Liver (tissue), 9 donors: Measurements from ENCODE around the gene SPRYD3. TPM values are rescaled to one million over a fixed set of nuclear protein-coding genes. Genes with fewer than 3 reads are reported as not detected.

Experiments
- DNase-seq: peaks from one replicate; pipeline ENCODE4 v3.0.0-alpha.2; 2017; ENCODE audit warnings: low spot score
- H3K27ac ChIP-seq, 2 donors: one replicate each; pipeline ENCODE4 v1.7.0; 2013; ENCODE audit warnings: inconsistent platforms in 2 of 2, low read length in 2 of 2, control low read depth in 1 of 2, low read depth in 1 of 2, mild to moderate bottlenecking in 1 of 2
- H3K27me3 ChIP-seq, 4 donors: one replicate each; pipeline versions ENCODE4 v1.6.1 to v1.7.0; 2013; ENCODE audit warnings: low read length in 3 of 4, inconsistent platforms in 1 of 4, mild to moderate bottlenecking in 1 of 4, moderate library complexity in 1 of 4; ENCODE audit not compliant: control insufficient read depth in 4 of 4, insufficient read depth in 4 of 4
- H3K36me3 ChIP-seq, 4 donors: one replicate each; pipeline versions ENCODE4 v1.6.1 to v1.7.0; 2013; ENCODE audit warnings: low read length in 3 of 4, mild to moderate bottlenecking in 3 of 4, low read depth in 1 of 4, moderate library complexity in 1 of 4; ENCODE audit not compliant: control insufficient read depth in 4 of 4, insufficient read depth in 3 of 4
- H3K4me1 ChIP-seq, 4 donors: one replicate each; pipeline versions ENCODE4 v1.6.1 to v1.7.0; 2013; ENCODE audit warnings: low read length in 3 of 4, mild to moderate bottlenecking in 3 of 4, moderate library complexity in 1 of 4; ENCODE audit not compliant: control insufficient read depth in 4 of 4, insufficient read depth in 4 of 4
- H3K4me3 ChIP-seq, 3 donors: one replicate each; pipeline versions ENCODE4 v1.6.1 to v1.7.0; 2013; ENCODE audit warnings: low read length in 3 of 3, control low read depth in 1 of 3, low read depth in 1 of 3, mild to moderate bottlenecking in 1 of 3
- H3K9ac ChIP-seq, 2 donors: one replicate each; pipeline ENCODE4 v1.7.0; 2013; ENCODE audit warnings: low read length in 2 of 2, mild to moderate bottlenecking in 2 of 2, moderate library complexity in 2 of 2, control low read depth in 1 of 2, low read depth in 1 of 2
- H3K9me3 ChIP-seq, 4 donors: one replicate each; pipeline versions ENCODE4 v1.6.1 to v1.7.0; 2013; ENCODE audit warnings: low read length in 3 of 4; ENCODE audit not compliant: control insufficient read depth in 4 of 4
- ATF3 ChIP-seq: IDR thresholded peaks from 2 replicates; pipeline ENCODE4 v1.6.1; 2016; ENCODE audit warnings: antibody characterized with exemption
- EGR1 ChIP-seq, 2 donors: IDR thresholded peaks; 2 replicates each; pipeline ENCODE4 v1.6.1; 2016 to 2018; ENCODE audit warnings: antibody characterized with exemption in 2 of 2, low read depth in 2 of 2
- FOXA1 ChIP-seq: IDR thresholded peaks from 2 replicates; pipeline ENCODE4 v1.6.1; 2016; ENCODE audit warnings: antibody characterized with exemption
- FOXA2 ChIP-seq: IDR thresholded peaks from 2 replicates; pipeline ENCODE4 v1.6.1; 2016; ENCODE audit warnings: antibody characterized with exemption
- GABPA ChIP-seq, 2 donors: IDR thresholded peaks in 1 of 2; conservative IDR thresholded peaks in 1 of 2; 2 replicates each; pipeline ENCODE4 v1.6.1; 2016; ENCODE audit warnings: antibody characterized with exemption in 2 of 2, mild to moderate bottlenecking in 1 of 2, moderate library complexity in 1 of 2
- HNF4A ChIP-seq, 2 donors: conservative IDR thresholded peaks; 2 replicates each; pipeline ENCODE4 v1.6.1; 2016; ENCODE audit warnings: antibody characterized with exemption in 2 of 2, mild to moderate bottlenecking in 2 of 2
- HNF4G ChIP-seq: IDR thresholded peaks from 2 replicates; pipeline ENCODE4 v1.6.1; 2016; ENCODE audit warnings: antibody characterized with exemption
- JUND ChIP-seq, 2 donors: IDR thresholded peaks; 2 replicates each; pipeline ENCODE4 v1.6.1; 2016; ENCODE audit warnings: antibody characterized with exemption in 2 of 2
- MAX ChIP-seq: IDR thresholded peaks from 2 replicates; pipeline ENCODE4 v1.6.1; 2016; ENCODE audit warnings: antibody characterized with exemption
- NR2F2 ChIP-seq: IDR thresholded peaks from 2 replicates; pipeline ENCODE4 v1.6.1; 2016; ENCODE audit warnings: antibody characterized with exemption
- RAD21 ChIP-seq, 2 donors: IDR thresholded peaks; 2 replicates each; pipeline ENCODE4 v1.6.1; 2016; ENCODE audit warnings: antibody characterized with exemption in 2 of 2, mild to moderate bottlenecking in 2 of 2
- RXRA ChIP-seq, 2 donors: IDR thresholded peaks; 2 replicates each; pipeline ENCODE4 v1.6.1; 2017 to 2018; ENCODE audit warnings: antibody characterized with exemption in 2 of 2, mild to moderate bottlenecking in 1 of 2
- SP1 ChIP-seq: IDR thresholded peaks from 2 replicates; pipeline ENCODE4 v1.6.1; 2018; ENCODE audit warnings: antibody characterized with exemption, mild to moderate bottlenecking
- TAF1 ChIP-seq: conservative IDR thresholded peaks from 2 replicates; pipeline ENCODE4 v1.6.1; 2016; ENCODE audit warnings: antibody characterized with exemption, mild to moderate bottlenecking
- YY1 ChIP-seq: IDR thresholded peaks from 2 replicates; pipeline ENCODE4 v1.6.1; 2016; ENCODE audit warnings: antibody characterized with exemption, mild to moderate bottlenecking
- ZBTB33 ChIP-seq: IDR thresholded peaks from 2 replicates; pipeline ENCODE4 v1.6.1; 2016; ENCODE audit warnings: antibody characterized with exemption
- WGBS: extraction: QIAGEN DNeasy Blood & Tissue Kit; methylation state at CpG from one replicate; pipeline ENCODE4 v1.1.7; 2013; 5-methylcytosine and 5-hydroxymethylcytosine counted together
- polyA plus RNA-seq, 2 donors: library from polyadenylated mRNA; stranded (reverse) in 1 of 2; unstranded in 1 of 2; fragments of 200-250 nt in 1 of 2; fragments of >200 nt in 1 of 2; fragmentation: Nextera tagmentation in 1 of 2; extraction: Ambion mirVana in 1 of 2; gene quantifications; one replicate each; pipeline versions ENCODE4 v1.2.1 to v1.2.3, GENCODE V29; 2013 to 2015
- total RNA-seq, 2 donors: library from RNA; depleted of rRNA; stranded (reverse); fragments of >200 nt; gene quantifications; one replicate each; pipeline ENCODE4 v1.2.3, GENCODE V29; 2014
- donor health status: healthy.
- donor health status: healthy.
- donor health status: healthy.
- donor health status: healthy.
- donor health status: healthy.

The SPRYD3 gene
- total and polyA plus RNA-seq, 4 donors = 6.0 to 20.3 (median 13.3) TPM

DNA sequence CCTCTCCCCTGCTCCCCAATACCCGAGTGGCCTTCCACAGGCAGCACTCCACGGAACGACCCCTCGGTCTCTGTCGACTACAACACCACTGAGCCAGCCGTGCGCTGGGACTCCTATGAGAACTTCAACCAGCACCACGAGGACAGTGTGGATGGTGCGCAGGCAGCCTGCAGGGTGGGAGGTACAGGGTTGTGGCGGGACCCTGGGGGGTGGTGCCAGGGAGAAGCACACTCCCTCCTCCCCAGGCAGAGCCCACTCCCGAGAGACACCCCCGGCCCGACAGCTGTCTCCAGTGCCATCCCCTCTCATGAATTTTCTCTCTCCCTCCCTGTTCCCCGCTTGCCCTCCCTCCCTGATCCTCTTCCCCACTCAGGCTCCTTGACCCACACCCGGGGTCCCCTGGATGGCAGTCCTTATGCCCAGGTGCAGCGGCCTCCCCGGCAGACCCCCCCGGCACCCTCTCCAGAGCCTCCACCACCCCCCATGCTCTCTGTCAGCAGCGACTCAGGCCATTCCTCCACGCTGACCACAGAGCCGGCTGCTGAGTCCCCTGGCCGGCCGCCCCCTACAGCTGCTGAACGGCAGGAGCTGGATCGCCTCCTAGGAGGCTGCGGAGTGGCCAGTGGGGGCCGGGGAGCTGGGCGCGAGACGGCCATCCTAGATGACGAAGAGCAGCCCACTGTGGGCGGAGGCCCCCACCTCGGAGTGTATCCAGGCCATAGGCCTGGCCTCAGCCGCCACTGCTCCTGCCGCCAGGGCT, 20.3 kb downstream of the SPRYD3 start (continued):
- no peak for TF ChIP-seq FOXA2
- no peak for TF ChIP-seq ATF3

DNA sequence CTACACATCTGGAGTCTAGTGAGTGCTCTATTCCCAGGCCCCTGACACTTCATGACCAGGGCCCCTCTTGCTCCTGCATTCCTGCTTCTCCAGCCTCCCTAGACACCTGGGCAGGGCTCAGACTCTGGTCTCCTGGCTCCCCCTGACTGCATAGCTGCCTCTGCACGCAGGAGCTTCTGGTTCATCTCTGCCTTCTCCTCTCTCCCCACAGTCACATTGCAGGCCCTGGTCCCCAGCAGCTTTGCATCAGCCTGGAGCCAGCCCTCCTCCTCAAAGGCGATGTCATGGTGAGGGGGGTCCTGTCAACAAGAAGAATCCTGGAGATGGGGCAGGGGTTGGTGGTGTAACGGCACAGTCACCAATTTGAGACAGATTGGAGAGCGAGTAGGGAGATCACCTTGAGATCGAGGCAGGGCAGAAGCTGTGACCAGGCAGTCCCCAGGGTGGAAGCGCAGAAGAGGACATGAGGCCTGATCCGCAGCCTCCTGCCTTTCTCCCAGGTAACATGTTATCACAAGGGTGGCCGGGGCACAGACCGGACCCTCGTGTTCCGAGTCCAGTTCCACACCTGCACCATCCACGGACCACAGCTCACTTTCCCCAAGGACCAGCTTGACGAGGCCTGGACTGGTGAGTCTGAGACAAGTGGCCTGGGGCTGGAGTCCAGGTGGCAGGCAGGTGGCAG, 21.2 kb downstream of the SPRYD3 start:
- H3K9me3 ChIP-seq = no peaks in the 10 kb centered on the region
- H3K36me3 ChIP-seq = peaks cover 7 to 39% (median 31%) of the 10 kb centered on the region in 4 donors
- no peaks in the 10 kb centered on the region for H3K27me3 ChIP-seq
- WGBS = 91% methylated on average over 13 of the region's 13 CpGs
- TF ChIP-seq SP1 (no peak), EGR1 (IDR thresholded peaks at IDR 0.05; ENCODE audit: low read depth in 2 of 2) (no peak), FOXA2 (no peak), GABPA (IDR thresholded peaks at IDR 0.05 in 1 of 2, conservative IDR thresholded peaks at IDR 0.05 in 1 of 2) (no peak), ATF3 (no peak), HNF4G (no peak), HNF4A (conservative IDR thresholded peaks at IDR 0.05) (no peak), TAF1 (no peak), ZBTB33 (no peak), MAX (no peak)
- H3K9ac ChIP-seq = no peak overlapping the region
- H3K4me1 ChIP-seq = peaks cover 21 to 63% (median 40%) of the 10 kb centered on the region in 4 donors
- no peak overlapping the region for H3K27ac ChIP-seq
- no peak overlapping the region for H3K4me3 ChIP-seq
- DNase-seq = no peak

- TF ChIP-seq RAD21 (IDR thresholded peaks at IDR 0.05) = no peak
- TF ChIP-seq NR2F2 = no peak
- TF ChIP-seq TAF1 = no peak
- TF ChIP-seq FOXA2 = no peak
Measured at GRCh38 chr12:53056901-53057300, 22.3 kb downstream of the SPRYD3 start.

GRCh38 chr12:53056296-53056695, 22.9 kb downstream of the SPRYD3 start:
- Histone ChIP-seq H3K4me1 (peaks cover 22 to 67% (median 41%) of the 10 kb centered on the region in 4 donors), H3K36me3 (peaks cover 3 to 29% (median 23%) of the 10 kb centered on the region in 4 donors), H3K27ac (no peak overlapping the region)
- TF ChIP-seq YY1 (no peak), FOXA2 (no peak), RAD21 (IDR thresholded peaks at IDR 0.05) (no peak), JUND (IDR thresholded peaks at IDR 0.05) (no peak), FOXA1 (no peak), RXRA (IDR thresholded peaks at IDR 0.05) (no peak), GABPA (IDR thresholded peaks at IDR 0.05 in 1 of 2, conservative IDR thresholded peaks at IDR 0.05 in 1 of 2) (no peak), TAF1 (no peak), NR2F2 (no peak), ATF3 (no peak), ZBTB33 (no peak)

More at GRCh38 chr12:53056901-53057300, 22.3 kb downstream of the SPRYD3 start:
- H3K36me3 ChIP-seq = peaks cover 5 to 29% (median 23%) of the 10 kb centered on the region in 4 donors
- no peak overlapping the region for H3K4me3 ChIP-seq
- no peaks in the 10 kb centered on the region for H3K27me3 ChIP-seq
- no peak overlapping the region for H3K9ac ChIP-seq
- no peaks in the 10 kb centered on the region for H3K9me3 ChIP-seq
- no peak for DNase-seq
- H3K27ac ChIP-seq = no peak overlapping the region
- peaks cover 26 to 67% (median 42%) of the 10 kb centered on the region in 4 donors for H3K4me1 ChIP-seq
- WGBS = 95% methylated on average over 7 of the region's 7 CpGs

More at GRCh38 chr12:53056296-53056695, 22.9 kb downstream of the SPRYD3 start:
- H3K9me3 ChIP-seq = no peaks in the 10 kb centered on the region
- no peak for DNase-seq
- H3K27me3 ChIP-seq = no peaks in the 10 kb centered on the region
- no peak overlapping the region for H3K9ac ChIP-seq
- H3K4me3 ChIP-seq = no peak overlapping the region
- WGBS = 89% methylated on average over 5 of the region's 5 CpGs
